ENCODE data around the gene EXD1.

GRCh38 chr15:41231422-41232226, 1.1 kb upstream of the EXD1 start:
- TF ChIP-seq CTCF (IDR thresholded peaks at IDR 0.05 in 4 of 5, conservative IDR thresholded peaks at IDR 0.05 in 1 of 5) (no peak), POLR2A (IDR thresholded peaks at IDR 0.05) (peak in 1 of 2 donors; percentile 28)
